PC-9 (cell line): ENCODE measurements around the gene CDT1. TPM values are rescaled to one million over a fixed set of nuclear protein-coding genes. Genes with fewer than 3 reads are reported as not detected.

Experiments used
- BruUV-seq: library from RNA; stranded (reverse); fragments of 400-500 nt; replicated peaks from 2 replicates; lab custom pipeline; 2021; lab: Mats Ljungman, UMichigan
- CTCF ChIA-PET: fragments of 300-600 bp; sonication (Branson Sonifier 250); formaldehyde crosslinking; loops from one replicate; lab custom pipeline; 2022; ENCODE audit warnings: antibody characterized with exemption; lab: Charles Lee
- POLR2A ChIA-PET: fragments of 300-600 bp; sonication (Branson Sonifier 250); formaldehyde crosslinking; loops from one replicate; lab custom pipeline; 2022; ENCODE audit warnings: antibody characterized with exemption; ENCODE audit not compliant: unreplicated experiment; lab: Charles Lee
- DNase-seq, 2 experiments: peaks; one replicate each; pipeline versions ENCODE4 v3.0.0 to v3.0.0-alpha.2; 2015 to 2022; ENCODE audit warnings: mixed read lengths in 1 of 2
- H2AFZ ChIP-seq: fragments of 200-600 bp; sonication (generic); 2 replicates; pipeline ENCODE4 v1.8.1; 2017; ENCODE audit warnings: antibody characterized with exemption
- H3F3A ChIP-seq: fragments of 200-600 bp; sonication (generic); 2 replicates; pipeline ENCODE4 v1.8.1; 2017; ENCODE audit warnings: antibody characterized with exemption, mild to moderate bottlenecking, low read depth; ENCODE audit not compliant: insufficient read depth
- H3K27ac ChIP-seq: fragments of 200-600 bp; sonication (generic); 2 replicates; pipeline ENCODE4 v1.6.1; 2016; ENCODE audit warnings: mixed run types
- H3K27me3 ChIP-seq: fragments of 200-600 bp; sonication (generic); 2 replicates; pipeline ENCODE4 v1.6.1; 2016; ENCODE audit warnings: low read depth, mixed run types; ENCODE audit not compliant: insufficient read depth
- H3K36me3 ChIP-seq: fragments of 200-600 bp; sonication (generic); 2 replicates; pipeline ENCODE4 v1.6.1; 2016; ENCODE audit warnings: low read depth, mixed run types
- H3K4me1 ChIP-seq: fragments of 200-600 bp; sonication (generic); replicated peaks from 2 replicates; pipeline ENCODE4 v1.6.1; 2016; ENCODE audit warnings: mixed run types; ENCODE audit not compliant: insufficient read depth
- H3K4me2 ChIP-seq: fragments of 200-600 bp; sonication (generic); 2 replicates; pipeline ENCODE4 v1.6.1; 2017; ENCODE audit warnings: mixed run types
- H3K4me3 ChIP-seq: fragments of 200-600 bp; sonication (generic); 2 replicates; pipeline ENCODE4 v1.6.1; 2016; ENCODE audit warnings: mixed run types
- H3K79me2 ChIP-seq: fragments of 200-600 bp; sonication (generic); 2 replicates; pipeline ENCODE4 v1.6.1; 2017; ENCODE audit warnings: low read depth, mixed run types
- H3K9me2 ChIP-seq: fragments of 200-600 bp; sonication (generic); 2 replicates; pipeline ENCODE4 v1.8.1; 2017; ENCODE audit warnings: mild to moderate bottlenecking; ENCODE audit not compliant: insufficient read depth
- H3K9me3 ChIP-seq: fragments of 200-600 bp; sonication (generic); 2 replicates; pipeline ENCODE4 v1.8.1; 2016; ENCODE audit warnings: low read depth; ENCODE audit not compliant: insufficient read depth
- H4K20me1 ChIP-seq: fragments of 200-600 bp; sonication (generic); 2 replicates; pipeline ENCODE4 v1.8.1; 2017; ENCODE audit not compliant: insufficient read depth
- EZH2 ChIP-seq: fragments of 200-600 bp; sonication (generic); IDR thresholded peaks from 2 replicates; pipeline ENCODE4 v1.8.0; 2017; ENCODE audit warnings: antibody characterized with exemption, low read depth
- intact Hi-C: fragments of 100-400 bp; cut with micrococcal nuclease; formaldehyde crosslinking; loops from one replicate; pipeline ENCODE4 v1.10.0; 2022; ENCODE audit not compliant: unreplicated experiment
- total RNA-seq: library from RNA; stranded (reverse); gene quantifications from 2 replicates; pipeline ENCODE4 v1.2.3, GENCODE V29; 2021
- TF ChIP-seq, protein P1 (sequence below): fragments of 200-600 bp; sonication (generic); conservative IDR thresholded peaks from 2 replicates; pipeline ENCODE4 v1.6.1; 2017; ENCODE audit warnings: mixed run types, antibody characterized with exemption, mild to moderate bottlenecking, moderate library complexity

Gene CDT1
- total RNA-seq, 1 experiment from 2014 or later = 73.2 TPM

DNA sequence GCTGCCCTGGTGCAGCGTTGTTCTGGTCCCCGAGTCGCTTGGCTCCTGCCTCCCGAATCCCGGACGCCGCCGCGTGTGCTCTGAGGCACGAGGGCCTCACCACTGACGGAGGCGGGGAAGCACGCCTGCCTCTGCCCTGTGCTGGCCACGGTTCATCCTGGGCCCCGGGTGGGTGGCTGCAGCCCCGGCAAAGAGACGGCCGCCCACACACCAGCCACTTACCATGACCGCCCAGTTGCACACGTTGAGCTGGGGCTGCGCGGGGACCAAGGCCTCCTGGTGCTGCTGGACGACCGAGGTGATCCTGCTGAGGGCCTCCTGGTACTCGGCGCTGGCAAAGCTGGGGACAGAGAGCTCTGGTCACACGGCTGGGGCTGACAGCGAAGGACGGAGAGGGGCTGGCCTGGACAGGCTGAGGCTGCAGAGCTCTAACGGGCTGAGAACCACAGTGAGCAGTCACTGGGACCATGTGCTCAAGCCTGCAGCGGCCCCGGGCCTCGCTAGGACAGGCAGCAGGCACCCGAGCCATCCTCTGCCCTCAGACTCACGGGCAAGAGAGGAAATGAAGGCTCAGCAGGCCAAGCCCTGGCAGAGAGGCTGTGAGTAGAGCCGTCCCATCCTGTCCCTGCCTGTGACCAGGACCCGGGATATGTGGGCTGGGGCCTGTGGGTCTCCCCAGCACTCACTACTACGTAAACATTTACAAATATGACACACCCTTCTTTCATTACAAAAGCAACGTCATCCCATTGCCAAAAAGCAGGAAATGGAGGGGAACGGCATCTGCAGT lies 14.4 kb downstream of the CDT1 start:
- POLR2A ChIA-PET = interaction anchor here (0.6 kb wide), 1 partner anchor 349 kb away, joined by 3 read pairs; no protein-coding TSS in a partner anchor

DNA sequence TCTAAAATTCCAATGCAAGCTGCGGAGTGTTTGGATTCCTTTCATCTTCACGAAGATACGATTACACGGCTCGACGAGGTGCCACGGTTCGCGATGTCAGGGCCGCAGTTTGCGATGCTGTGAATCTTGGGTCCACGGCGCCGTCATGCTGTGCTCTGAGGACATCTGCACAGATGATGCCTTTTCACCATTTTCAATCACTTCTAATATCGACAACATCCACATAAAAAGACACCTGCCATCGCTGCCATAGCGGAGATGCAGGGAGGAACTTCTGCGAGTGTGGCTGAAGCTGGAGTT lies 14.9 kb downstream of the CDT1 start:
- intact Hi-C loops = no loop called here
- CTCF ChIA-PET = no interaction called here
- H3K79me2 ChIP-seq = no peaks in the 10 kb centered on the region
- DNase-seq = no peak
- POLR2A ChIA-PET = interaction anchor here (0.6 kb wide), 1 partner anchor 349 kb away, joined by 3 read pairs; no protein-coding TSS in a partner anchor
- peaks cover 9% of the 10 kb centered on the region; the same call in 1 of the 2 replicates for H3F3A ChIP-seq
- no peak overlapping the region for H3K4me2 ChIP-seq
- H3K4me3 ChIP-seq = no peak overlapping the region
- no peaks in the 10 kb centered on the region for H3K9me2 ChIP-seq
- no peaks in the 10 kb centered on the region for H3K27me3 ChIP-seq
- H2AFZ ChIP-seq = no peak overlapping the region
- no peak overlapping the region for H3K27ac ChIP-seq
- TF ChIP-seq, protein P1, sequence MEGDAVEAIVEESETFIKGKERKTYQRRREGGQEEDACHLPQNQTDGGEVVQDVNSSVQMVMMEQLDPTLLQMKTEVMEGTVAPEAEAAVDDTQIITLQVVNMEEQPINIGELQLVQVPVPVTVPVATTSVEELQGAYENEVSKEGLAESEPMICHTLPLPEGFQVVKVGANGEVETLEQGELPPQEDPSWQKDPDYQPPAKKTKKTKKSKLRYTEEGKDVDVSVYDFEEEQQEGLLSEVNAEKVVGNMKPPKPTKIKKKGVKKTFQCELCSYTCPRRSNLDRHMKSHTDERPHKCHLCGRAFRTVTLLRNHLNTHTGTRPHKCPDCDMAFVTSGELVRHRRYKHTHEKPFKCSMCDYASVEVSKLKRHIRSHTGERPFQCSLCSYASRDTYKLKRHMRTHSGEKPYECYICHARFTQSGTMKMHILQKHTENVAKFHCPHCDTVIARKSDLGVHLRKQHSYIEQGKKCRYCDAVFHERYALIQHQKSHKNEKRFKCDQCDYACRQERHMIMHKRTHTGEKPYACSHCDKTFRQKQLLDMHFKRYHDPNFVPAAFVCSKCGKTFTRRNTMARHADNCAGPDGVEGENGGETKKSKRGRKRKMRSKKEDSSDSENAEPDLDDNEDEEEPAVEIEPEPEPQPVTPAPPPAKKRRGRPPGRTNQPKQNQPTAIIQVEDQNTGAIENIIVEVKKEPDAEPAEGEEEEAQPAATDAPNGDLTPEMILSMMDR = no peak
- TF ChIP-seq EZH2 = no peak
- no peaks in the 10 kb centered on the region for H4K20me1 ChIP-seq
- H3K9me3 ChIP-seq = no peaks in the 10 kb centered on the region
- no TSS peak for BruUV-seq
- H3K4me1 ChIP-seq = no peaks in the 10 kb centered on the region
- H3K36me3 ChIP-seq = no peaks in the 10 kb centered on the region

More for the DNA sequence above, 14.4 kb downstream of the CDT1 start:
- no peak for DNase-seq
- Histone ChIP-seq H2AFZ (no peak overlapping the region), H3F3A (peaks cover 14% of the 10 kb centered on the region; the same call in 1 of the 2 replicates), H3K27ac (no peak overlapping the region), H3K36me3 (no peaks in the 10 kb centered on the region), H3K9me2 (no peaks in the 10 kb centered on the region), H3K79me2 (no peaks in the 10 kb centered on the region), H3K4me1 (no peaks in the 10 kb centered on the region), H3K9me3 (no peaks in the 10 kb centered on the region), H4K20me1 (no peaks in the 10 kb centered on the region), H3K27me3 (no peaks in the 10 kb centered on the region), H3K4me3 (no peak overlapping the region), H3K4me2 (no peak overlapping the region)
- TF ChIP-seq, protein P1 = no peak
- TF ChIP-seq EZH2 = no peak
- no TSS peak for BruUV-seq
- CTCF ChIA-PET = no interaction called here
- intact Hi-C loops = no loop called here

DNA sequence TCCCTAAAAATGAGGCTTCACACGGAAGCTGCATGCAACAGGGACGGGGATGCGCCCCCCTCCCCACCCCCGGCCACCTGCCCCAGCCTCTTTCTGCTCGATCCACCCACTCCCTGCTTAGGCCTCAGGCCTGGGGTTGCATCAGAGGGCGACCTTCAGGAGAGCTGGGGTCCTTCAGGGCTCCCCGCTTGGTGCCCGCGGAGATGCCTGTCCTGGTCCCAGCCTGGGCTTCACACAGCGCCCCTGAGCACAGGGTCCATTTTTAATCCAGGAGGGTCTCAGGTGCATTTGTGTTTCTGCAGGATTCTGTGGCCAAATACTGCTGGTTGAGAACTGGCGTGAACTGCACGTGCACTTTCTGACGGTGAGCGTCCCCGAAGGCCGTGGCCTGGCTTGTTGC lies 15.5 kb downstream of the CDT1 start:
- BruUV-seq = no TSS peak

More for the DNA sequence above, 15.5 kb downstream of the CDT1 start:
- Histone ChIP-seq H3K4me1 (no peaks in the 10 kb centered on the region), H3K27me3 (no peaks in the 10 kb centered on the region), H3K4me2 (no peak overlapping the region), H3K9me2 (no peaks in the 10 kb centered on the region), H3K9me3 (no peaks in the 10 kb centered on the region), H4K20me1 (no peaks in the 10 kb centered on the region), H2AFZ (no peak overlapping the region), H3K27ac (no peak overlapping the region), H3K4me3 (no peak overlapping the region), H3F3A (0 out of 2 replicates have a peak, but pooled peaks cover 2% of the 10 kb centered on the region), H3K36me3 (no peaks in the 10 kb centered on the region), H3K79me2 (no peaks in the 10 kb centered on the region)
- ChIA-PET POLR2A (no interaction called here), CTCF (no interaction called here)
- intact Hi-C loops = no loop called here
- no peak for TF ChIP-seq EZH2
- TF ChIP-seq, protein P1 = no peak
- no peak for DNase-seq
